DMS153 treated with DMSO at 0.1 percent for 48 hours (cell line): ENCODE data around the gene PTN.

Source experiments
- DNase-seq: peaks from one replicate; lab custom pipeline; 2025; ENCODE audit not compliant: unreplicated experiment; lab: John Stamatoyannopoulos, UW

Gene PTN

DNA sequence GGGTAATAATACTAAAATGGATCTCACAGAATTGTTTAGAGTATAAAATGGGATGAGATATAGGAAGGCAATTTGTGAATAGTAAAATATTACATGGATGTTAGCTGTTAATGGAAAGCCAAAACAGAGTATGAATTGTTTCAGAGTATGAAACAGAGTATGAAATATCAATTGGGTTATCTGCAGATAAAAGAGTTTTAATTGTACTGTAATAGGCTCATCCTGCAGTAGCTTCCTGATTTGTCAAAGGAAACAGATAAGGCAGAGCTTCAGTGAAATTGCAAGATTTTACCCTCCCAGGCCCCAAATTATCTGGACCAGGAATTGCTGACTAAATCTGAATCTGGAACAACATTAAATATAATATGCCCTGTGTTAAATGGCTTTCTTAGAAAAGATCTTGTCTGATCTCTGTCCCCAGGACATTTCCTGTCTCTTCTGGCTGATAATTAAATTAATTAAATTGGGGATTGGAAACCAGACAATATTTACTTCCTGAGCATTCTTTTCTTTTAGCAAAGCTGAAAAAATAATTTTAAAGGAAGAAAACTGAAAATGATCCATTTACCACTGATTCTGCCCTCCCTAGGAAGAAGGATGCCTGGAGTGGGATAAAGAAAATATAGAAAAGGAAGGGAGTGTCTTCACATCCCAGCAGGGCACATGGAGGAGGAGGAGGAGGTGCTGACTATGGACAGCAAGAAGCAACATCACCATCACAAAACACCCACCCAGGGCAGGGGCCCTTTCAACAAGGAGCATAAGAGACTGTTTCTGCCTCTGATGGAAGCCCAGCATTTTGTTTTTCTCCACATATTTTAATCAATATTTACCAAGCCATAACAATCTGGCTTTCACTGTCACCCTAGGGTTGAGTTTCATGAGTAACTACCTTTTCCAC lies 18.5 kb downstream of the PTN start:
- DNase-seq, result no peak

- DNase-seq, result no peak
These were observed 26.7 kb downstream of the PTN start for GRCh38 chr7:137316648-137317353.

- DNase-seq, result no peak
These were observed 30.3 kb downstream of the PTN start for GRCh38 chr7:137313201-137313600.

GRCh38 chr7:137306748-137307147 lies 36.8 kb downstream of the PTN start:
- no peak for DNase-seq

DNA sequence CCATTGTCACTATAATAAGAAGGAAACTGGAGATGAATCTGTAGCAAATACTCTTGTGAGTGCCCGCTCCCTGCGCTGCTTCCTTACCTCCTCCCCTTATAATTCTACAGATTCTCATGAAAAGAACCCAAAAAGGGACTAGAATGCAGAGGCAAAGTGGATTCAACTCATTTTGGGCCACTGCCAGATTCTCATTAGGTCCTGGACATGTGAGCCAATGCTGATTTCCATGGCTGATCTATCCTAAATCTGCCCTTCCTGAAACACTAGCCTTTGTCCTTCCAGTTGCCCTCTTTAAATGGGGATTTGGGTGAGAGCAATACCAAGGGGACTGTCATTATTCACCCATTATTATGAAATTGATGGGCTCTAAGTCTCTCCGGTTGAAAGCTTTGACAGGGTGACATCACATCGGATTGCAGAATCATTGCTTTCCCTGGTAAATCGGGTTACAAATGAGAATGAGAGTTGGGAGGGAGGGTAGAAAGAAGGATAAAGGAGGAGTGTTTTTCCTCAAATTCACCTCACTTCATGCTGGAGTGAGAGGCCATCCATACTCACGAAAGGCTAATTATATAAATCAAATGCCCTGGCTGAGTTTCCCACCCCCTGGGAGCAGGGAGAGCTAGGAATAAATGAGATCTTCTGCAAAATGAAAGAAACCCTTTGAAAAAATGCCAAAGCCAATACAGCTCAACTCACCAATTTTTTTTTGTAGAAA lies 37.5 kb downstream of the PTN start:
- DNase-seq, result no peak

DNA sequence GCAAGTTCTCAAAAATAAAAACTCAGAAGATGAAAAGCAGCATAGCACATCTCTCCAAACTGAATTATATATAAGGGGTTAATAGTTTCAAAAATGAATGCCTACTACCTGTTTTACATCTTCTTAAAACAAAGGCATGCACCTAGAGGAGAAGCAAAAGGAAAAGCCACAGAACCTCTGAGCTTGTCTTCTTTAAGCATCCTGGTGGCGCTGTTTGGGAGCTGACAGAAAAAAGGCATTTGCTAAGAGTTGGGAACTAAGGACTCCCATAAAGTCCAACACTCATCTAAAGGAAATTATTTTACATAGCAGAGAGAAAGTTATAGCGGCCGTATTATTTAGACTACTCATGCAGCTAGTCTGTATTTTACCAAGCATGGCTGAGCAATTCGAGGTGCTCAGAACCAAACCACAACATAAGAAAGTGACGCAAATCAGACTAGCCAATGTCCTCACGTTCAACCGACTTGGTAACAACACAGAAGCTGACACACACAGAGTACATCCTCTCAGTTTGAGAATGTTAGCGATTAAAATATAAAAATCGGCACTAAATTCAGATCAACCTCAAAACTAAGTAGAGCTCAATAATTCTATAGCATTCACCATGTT lies 38.8 kb downstream of the PTN start:
- no peak for DNase-seq

DNA sequence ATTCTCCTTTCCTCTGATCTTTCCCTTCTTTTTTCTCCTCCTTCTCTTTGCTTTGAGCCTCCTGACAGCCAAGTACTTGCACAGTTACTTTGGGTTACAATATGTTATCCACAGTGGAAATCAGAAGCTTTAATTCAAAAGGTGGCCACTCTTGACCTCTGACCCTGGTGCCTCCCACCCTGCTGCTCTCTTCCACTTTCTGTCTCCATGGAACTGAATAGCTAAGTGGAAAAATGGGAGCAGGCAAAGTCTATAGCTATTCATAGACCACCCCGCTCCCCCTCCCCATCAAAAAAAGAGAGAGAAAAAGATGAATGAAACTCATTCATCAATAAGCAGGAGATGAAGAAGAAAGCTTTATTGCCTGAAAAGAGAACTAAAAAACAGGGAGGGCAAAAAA lies 39.4 kb downstream of the PTN start:
- no peak for DNase-seq

DNA sequence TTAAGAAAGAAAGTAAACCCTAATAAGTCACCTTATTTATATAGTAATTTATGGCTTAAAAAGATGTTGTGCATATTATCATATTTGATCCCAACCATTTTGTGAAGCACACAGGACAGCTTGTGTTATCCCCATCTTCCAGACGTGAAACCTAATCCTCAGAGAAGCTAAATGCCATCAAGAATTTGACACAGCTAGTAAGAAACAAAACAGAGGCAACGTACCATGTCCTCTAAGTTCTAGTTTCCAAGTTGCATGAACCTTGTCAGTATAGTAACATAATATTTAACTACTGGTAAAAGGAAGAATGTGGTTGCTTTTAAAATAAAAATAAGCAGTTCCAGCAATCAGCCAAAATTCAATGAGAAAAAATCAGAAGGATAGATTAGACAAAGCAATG lies 41.5 kb downstream of the PTN start:
- DNase-seq, result no peak

DNA sequence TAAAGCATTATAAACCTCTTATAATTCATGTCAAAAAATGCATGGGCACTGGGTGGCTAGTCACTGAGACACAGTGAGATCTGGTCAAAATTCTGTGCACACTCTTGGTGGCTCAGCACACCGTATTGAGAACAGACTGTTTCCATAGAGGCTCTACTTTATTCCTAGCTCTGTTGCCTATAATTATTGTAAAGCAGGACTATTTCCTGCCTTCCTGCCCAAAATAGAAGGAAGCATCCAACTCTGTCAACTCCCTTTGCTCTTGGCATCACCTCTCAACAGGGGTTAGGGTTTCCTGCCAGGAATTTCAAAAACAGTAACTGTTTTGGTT lies 45.1 kb downstream of the PTN start:
- DNase-seq, result no peak

- no peak for DNase-seq
These were observed 45.7 kb downstream of the PTN start for GRCh38 chr7:137297551-137298463.

GRCh38 chr7:137296576-137296975 lies 47.0 kb downstream of the PTN start:
- DNase-seq, result no peak

DNA sequence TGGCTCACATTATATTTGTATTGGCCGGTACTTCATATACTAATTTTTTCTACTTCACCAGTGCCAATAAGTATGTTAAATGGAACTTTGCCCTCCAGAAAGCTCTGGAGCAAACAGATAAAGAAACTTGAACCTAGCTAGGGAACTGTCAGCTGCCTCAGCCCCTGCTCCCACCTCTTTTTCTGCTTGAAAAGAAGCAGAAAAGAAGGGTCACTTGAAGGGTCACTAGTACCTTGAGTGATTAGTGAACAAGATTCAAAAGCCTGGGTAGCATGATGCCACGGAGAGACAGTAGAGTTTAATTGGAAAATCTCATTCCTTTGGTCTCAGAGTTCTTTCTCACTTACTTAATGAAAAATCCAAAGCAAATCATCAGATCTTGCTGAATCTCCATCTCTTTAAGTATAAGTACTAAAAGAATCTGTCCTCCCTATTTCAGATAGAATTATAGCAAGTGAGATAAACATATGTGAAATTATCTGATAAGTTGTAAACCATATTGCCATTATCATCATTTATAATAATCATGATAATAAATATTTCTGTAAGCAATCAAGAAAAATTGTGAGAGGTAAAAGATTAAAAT lies 47.7 kb downstream of the PTN start:
- no peak for DNase-seq

DNA sequence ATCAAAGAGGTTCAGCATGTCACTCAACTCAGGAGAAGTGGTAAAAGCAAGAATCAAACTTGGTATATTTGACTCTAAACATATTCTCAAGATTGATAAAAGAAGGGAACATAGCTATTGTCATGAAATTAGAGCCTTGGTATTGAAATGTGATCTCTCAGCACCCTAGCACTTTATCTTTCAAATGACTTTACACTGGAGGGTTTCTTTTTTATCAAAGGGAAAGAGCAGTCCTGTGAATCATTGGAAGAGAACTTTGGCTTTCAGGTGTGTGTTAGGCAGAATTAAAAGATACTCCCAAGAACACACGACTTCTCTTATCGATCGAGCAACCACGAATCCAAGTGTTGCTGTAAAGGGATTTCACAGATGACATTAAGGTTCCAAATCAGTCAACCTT lies 54.4 kb downstream of the PTN start:
- DNase-seq, result no peak

DNA sequence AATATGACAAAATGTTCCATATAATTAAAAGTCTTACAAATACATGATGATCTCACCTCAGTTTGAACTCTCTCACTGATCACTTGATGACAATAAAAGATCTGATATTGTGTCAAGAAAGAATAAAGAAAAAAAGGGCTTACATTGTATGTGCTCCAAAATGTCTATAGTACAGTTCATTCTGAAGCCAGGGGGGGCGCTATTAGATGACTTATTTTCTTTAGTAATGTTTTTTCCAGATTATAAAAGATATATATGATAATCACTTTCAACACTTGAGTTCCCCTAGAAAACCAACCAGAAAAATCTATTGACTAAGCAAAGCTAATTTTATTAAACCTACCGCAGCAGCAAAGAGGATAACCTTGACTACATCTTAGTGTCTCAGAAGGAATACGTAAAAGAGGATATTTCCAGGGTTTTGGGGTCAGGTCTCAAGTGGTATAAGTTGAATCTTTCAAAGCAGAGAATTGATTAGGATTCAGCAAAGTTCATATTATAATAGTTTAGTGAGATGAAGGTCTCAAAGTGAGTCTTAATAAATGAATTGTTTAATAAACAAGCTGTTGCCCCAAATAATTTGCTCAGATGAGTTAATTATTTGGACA lies 55.8 kb downstream of the PTN start:
- no peak for DNase-seq

DNA sequence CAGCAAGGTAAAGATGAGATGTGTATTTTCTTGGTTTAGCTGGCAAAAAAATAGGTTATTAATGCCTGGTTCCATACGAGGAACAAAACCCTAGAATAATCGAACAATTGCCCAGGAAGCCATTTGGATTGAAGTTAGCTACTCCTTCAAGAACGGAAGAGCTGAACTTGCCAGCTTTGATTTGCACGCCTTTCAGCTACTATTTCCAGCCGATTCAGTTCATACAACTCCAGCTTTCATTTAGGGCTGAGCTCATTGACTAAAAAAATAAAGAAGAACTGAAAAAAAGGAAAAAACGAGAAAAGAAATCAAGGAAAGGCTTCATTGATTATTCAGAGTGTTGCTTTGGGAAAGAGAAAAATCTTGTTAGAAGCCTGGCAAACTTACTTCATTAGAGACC lies 60.4 kb downstream of the PTN start:
- no peak for DNase-seq

GRCh38 chr7:137282043-137282442 lies 61.5 kb downstream of the PTN start:
- DNase-seq, result no peak

DNA sequence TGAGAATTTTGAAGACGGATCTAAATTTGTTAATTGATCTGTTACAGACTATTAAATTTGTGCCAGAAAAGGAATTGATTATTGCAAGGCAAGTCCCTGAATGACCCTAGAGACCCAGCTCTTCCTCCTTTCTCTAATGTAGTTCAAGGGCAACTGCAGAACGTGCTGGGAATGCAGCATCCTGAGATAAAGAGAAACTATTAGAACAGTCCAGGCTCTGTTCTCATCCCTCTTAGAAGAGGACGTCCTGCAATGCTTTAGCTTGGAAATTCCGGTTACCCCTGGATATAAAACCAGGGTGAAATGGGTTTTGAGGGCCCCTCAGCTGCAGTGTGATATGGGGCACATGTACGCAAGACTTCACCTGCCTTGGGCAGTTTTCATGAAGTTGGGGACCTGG lies 67.3 kb downstream of the PTN start:
- DNase-seq, result no peak

GRCh38 chr7:137272249-137272648 lies 71.3 kb downstream of the PTN start:
- DNase-seq, result no peak

DNA sequence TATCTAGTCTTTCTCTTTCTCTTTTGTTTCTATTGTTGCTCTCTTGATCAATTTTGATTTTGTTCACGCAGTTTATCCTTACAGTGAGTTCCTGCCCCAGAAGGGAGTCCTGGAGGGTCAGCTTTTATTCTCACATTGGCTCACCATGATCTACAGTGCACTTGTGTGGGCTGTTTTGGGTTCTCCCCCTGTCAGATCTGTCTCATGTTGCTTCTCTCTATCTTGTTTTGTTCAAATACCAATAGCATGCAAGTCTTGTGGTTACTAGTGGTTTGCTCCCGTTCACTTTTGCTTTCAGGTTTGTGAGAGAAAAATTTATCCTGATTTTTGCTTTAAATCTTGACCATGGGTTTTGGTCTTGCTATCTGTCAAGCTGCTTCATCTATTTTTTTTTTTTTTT lies 74.3 kb downstream of the PTN start:
- DNase-seq, result no peak
